Mesenteric fat pad (tissue), 1 donor: ENCODE results near the gene CD3G. TPM values are rescaled to one million over a fixed set of nuclear protein-coding genes. Genes with fewer than 3 reads are reported as not detected.
"Not testable (repeated sequence)": the region's sequence is repeated elsewhere in the genome, so short reads cannot be mapped to it uniquely, and the experiment has no call there.

Experiments
- DNase-seq: peaks from one replicate; pipeline ENCODE4 v3.0.0-alpha.2; 2020; ENCODE audit warnings: low spot score
- long read RNA-seq: library from polyadenylated mRNA; unstranded; transcript quantifications from one replicate; pipeline ENCODE4 v2.0.0, GENCODE V29; 2020
- total RNA-seq: library from RNA; stranded (reverse); fragmentation: NEBNext Ultra II Directional; extraction: Animal tissue kit (Norgen Biotek cat#: 25700); gene quantifications from one replicate; pipeline ENCODE4 v1.2.1, GENCODE V29; 2021
- donor health status: DM: yes; HTN: yes; CAD: no.

Gene CD3G
- 1.1 TPM for total RNA-seq
- long read RNA-seq, result 0 reads

DNA sequence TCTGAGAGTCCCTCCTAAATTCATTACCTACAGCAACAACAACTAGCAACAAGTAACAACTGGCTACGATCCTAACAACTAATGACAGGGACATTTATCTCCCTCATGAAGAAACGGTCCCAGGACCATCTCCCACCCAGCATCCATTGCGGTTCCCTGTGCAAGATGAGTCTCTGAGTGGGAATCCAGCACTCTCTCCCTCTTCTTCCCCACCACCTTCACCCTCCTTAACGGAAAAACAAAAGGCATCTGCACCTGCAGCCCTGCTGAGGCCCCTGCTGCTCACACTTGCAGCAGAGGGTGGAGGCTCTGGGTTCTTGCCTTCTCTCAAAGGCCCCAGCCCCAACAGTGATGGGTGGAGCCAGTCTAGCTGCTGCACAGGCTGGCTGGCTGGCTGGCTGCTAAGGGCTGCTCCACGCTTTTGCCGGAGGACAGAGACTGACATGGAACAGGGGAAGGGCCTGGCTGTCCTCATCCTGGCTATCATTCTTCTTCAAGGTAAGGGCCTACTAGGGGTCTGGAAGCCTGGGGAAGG is at the start of gene CD3G:
TSS of gene CD3G (plus strand) at position 364 of the 535 bp plus-strand sequence. CDS start at position 444, 80 bp downstream.
- DNase-seq, result no peak

DNA sequence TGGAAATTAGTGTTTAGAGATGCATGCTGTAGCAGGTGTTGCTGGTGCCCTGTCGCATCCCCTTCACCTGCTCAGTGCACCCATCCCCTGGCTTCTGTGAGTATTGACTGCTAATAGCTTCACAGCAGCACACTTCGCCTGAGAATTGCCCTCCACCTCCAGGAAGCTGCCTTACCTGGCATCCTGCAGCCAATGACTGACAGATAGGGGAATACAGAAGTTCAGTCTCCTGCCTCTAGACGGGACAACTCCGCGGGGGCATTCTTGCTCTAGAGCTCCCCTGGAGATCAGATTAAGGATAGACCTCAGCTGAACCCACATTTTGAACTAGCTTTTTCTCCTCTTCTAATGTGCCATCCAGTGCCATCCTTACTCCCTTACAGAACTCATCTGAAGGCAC is 48.9 kb upstream of the CD3G start:
- DNase-seq, result no peak

DNA sequence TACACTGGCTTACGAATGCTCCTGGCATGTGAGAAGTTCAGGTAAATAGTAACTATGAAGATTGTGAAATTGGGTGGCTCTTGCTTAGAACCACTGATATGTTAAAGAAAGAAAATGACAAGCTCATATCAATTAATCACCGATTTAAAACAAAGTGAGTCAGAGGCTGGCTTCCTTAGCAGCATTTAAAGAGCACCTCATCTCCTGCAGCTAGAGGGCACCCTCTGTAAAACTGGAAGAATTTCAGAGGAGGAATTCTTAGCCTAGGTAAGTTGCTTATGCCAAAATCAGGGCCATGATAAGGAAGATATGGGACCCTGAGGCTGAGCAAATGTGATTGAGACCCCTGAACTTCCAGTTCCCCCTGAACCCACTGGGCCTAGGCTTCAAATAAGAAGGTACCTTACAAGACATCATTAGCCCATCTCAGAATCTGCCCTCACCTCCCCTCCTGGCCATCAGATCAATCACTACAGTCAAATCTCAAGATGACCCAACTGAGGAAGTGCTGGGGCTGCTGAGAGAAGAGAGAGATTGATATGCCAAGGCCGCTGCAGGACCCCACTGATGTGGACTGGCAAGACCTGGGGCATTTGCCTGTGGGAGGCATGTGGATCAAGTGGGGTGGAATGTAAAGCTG is 48.2 kb upstream of the CD3G start:
- DNase-seq, result no peak

DNA sequence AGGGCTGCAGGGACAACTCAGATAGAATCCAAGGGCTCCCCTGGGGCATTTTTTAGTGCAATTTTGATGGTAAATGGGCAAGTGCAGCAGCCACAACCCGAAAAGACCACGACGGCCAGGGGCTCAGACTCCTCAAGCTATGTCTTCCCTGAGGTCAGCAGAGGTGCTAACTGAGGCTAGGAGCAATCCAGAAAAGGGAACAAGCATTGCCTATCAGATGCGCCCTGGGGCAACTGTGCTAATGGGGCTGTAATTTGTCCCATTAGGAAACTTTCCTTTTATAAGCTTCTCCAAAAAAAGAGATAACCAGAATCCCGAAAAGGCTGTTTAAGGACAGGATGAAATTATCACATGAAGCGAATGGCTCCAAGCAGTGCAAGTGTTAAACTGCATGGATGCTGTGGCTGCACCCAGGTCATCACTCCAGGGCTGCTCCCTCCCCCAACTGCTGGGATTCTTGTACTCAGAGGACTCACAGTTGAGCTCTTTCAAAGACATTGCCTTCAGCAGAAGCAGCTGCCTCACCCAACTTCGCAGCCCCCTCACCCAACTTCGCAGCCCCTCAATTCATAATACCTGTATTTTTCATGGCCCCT is 42.4 kb upstream of the CD3G start:
- DNase-seq, result no peak

DNA sequence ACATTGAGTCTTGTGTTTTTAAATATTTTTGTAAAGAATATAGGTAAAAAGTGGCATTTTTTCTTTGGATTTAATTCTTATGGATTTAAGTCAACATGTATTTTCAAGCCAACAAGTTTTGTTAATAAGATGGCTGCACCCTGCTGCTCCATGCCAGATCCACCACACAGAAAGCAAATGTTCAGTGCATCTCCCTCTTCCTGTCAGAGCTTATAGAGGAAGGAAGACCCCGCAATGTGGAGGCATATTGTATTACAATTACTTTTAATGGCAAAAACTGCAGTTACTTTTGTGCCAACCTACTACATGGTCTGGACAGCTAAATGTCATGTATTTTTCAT is 39.9 kb upstream of the CD3G start:
- no peak for DNase-seq

DNA sequence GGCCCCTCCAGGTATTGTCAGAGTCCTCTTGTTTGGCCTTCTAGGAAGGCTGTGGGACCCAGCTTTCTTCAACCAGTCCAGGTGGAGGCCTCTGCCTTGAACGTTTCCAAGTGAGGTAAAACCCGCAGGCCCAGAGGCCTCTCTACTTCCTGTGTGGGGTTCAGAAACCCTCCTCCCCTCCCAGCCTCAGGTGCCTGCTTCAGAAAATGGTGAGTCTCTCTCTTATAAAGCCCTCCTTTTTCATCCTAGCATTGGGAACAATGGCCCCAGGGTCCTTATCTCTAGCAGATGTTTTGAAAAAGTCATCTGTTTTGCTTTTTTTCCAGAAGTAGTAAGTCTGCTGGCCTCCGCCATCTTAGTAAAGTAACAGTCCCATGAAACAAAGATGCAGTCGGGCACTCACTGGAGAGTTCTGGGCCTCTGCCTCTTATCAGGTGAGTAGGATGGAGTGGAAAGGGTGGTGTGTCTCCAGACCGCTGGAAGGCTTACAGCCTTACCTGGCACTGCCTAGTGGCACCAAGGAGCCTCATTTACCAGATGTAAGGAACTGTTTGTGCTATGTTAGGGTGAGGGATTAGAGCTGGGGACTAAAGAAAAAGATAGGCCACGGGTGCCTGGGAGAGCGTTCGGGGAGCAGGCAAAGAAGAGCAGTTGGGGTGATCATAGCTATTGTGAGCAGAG is 39.4 kb upstream of the CD3G start, which contains the start of gene CD3E:
TSS of gene CD3E (plus strand) at position 163 of the 681 bp plus-strand sequence. CDS start at position 386, 223 bp downstream.
- DNase-seq, result no peak

DNA sequence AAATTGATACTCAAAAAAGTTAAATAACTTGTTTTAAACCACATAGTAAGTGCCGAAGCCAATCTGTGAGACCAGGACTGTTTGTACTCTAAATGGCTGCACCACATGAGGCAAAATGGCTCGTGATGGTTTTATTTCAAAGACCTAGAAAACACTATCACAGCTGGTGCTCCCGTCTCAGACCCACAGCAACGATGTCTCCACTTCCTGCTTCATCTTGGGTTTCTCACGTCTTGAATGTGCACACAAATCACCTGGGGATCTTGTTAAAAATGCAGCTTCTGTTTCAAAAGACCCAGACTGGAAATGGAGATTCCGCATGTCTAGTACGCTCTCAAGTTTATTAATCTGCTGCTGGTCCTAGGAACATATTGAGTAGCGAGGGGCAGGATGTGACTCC is 38.4 kb upstream of the CD3G start:
- DNase-seq, result no peak

DNA sequence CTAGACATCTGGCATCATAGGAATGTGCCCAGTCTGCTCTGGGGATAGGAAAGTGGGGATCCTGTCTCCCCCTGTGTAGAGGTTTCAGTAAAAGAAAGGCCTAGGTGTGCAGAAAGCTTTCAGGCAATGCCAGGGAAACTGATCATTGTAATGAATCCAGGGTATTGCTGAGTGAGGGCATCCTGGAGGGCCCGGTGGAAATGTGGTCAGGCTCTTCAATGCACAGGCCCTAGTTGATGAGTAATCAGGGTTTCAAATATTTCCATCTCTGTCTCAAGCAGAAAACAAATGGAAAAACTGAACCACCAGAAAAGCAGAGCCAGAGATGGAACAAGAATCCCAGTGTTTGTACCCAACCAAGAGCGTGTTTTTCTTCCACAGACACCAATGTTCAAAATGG is 37.6 kb upstream of the CD3G start:
- DNase-seq, result no peak

DNA sequence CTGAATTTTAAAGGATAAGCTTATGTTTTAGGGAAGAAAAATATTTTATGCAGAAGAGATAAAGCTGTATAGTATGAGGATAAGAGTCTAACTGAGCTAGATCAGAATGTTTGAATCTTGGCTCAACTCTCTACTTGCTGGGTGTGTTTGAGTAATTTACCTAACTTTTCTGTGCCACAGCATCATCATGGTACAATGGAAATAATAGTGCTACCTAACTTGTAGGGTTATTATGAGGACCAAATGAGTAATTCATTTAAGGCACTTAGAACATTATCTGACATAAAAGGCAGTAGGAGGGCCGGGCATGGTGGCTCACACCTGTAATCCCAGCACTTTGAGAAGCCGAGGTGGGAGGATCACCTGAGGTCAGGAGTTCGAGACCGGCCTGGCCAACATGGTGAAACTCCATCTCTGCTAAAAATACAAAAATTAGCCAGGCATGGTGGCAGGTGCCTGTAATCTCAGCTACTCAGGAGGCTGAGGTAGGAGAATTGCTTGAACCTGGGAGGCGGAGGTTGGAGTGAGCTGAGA is 35.1 kb upstream of the CD3G start:
- DNase-seq, result not testable (repeated sequence)

DNA sequence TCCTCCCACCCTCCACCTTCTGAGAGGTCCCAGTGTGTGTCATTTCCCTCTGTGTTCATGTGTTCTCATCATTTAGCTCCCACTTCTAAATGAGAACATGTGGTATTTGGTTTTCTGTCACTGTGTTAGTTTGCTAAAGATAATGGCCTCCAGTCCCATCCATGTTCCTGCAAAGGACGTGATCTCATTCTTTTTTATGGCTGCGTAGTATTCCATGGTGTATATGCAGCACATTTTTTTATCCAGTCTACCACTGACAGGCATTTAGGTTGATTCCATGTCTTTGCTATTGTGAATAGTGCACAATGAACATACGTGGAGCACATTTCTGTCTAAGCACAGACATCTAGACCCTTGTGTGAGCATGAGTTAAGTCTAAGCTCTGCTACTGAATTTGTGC is 33.9 kb upstream of the CD3G start:
- DNase-seq, result no peak

DNA sequence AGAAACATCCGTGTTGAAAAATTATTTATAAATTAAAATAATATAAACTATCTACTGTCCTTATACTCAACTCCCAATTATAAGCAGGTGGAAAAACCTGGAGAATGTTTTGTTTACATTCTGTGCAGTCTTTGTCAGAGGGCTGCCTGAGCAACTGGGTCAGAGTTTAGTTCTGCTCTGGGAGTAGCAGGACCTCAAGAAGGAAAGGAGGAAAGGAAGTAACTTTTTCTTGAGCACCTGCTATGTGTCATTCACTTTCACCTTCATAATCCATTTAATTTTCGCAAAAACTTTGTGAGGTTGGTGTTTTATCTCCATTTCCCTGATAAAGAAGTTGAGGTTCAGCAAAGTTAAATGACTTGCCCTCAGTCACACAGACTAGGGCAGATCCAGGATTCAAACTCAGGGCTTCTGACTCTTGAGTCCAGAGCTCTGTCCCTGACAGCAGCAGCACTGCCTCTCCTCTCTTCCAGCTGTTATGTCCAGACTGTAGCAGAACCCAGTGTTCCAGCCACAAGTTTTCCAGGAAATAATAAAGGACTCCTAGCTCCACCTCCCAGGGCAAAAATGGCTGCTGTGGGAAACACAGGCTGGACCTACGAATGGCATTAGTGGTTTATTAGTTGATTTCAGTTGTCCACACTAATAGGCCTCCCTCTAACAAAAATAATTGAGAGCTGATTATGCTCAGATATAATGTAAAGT is 33.2 kb upstream of the CD3G start:
- no peak for DNase-seq

DNA sequence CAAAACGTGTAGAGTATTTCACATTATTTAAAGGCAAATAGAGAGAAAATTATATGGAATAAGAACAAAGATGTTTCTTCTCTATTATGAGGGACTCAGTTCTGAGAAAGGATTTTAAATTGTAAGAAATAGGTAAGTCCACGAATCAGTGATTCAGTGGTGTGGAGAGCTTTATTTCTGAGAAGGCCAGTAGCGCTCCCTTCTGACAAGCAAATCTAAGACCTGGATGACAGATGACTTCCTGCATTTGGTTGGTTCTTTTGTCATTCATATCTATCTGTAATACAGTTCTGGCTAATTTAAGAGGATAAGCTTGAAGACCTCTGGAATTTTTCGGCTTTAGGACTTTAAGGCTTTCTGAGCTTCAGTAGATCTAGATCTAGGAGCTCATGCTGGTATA is 32.6 kb upstream of the CD3G start:
- no peak for DNase-seq

DNA sequence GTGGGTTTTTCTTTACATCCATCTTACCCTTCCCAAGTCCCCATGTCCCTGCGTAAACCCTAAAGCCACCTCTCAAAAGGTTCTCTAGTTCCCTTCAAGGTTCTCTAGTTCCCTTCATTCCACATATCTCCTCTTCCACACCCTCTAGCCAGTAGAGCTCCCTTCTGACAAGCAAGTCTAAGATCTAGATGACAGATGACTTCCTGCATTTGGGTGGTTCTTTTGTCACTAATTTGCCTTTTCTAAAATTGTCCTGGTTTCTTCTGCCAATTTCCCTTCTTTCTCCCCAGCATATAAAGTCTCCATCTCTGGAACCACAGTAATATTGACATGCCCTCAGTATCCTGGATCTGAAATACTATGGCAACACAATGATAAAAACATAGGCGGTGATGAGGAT is 31.8 kb upstream of the CD3G start:
- no peak for DNase-seq

DNA sequence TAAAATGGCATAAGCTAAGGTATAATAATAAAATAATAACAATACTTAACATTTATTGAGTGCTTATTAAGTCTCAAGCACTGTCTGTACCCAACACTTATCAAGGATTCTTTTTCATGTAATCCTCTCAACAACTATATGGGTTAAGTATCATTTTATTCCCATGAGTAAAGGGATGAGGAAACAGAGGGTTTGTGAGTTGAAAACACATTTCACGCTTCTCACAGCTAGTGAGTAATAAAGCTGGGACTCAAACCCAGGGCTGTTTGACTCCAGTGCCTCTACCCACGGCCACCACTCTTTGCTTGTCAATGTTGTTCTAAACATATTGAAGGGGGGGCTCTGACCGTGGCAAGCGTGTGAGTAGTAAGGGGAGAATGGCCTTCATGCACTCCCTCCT is 30.9 kb upstream of the CD3G start:
- DNase-seq, result no peak

DNA sequence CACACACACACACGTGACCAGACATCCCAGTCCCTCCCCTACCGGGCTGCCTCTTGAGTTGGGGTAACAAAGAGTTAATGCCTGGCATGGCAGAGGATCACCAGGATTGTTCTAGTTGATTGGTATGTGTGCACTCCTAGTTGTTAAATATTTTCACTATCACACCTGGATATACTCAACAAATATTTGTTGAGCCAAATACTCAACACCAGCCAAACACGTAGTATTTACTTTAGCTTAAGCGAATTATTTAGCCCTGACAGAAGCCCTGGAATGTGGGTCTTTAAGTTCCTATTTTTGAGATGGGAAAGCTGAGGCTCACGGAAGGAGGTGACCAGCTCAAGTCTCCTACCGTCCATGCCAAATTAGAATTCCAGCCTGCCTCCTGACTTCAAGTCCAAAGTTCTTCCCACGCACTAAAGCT is 29.1 kb upstream of the CD3G start:
- DNase-seq, result no peak

DNA sequence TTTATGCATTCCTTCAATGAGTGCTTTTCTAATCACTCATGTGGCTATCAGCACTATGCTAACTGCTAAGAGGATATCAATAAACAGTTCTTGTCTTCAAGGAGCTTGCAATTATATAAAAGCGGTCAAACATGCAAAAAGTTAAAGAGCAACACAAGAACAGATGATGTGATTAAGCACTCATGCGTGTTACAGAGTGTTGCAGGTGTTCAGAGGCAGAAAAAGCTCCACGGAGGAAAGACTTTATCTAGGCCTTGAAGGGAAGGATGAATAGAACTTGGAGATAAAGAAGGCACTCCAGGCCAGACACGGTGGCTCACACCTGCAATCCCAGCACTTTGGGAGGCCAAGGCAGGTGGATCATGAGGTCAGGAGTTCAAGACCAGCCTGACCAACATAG is 26.0 kb upstream of the CD3G start:
- no peak for DNase-seq

DNA sequence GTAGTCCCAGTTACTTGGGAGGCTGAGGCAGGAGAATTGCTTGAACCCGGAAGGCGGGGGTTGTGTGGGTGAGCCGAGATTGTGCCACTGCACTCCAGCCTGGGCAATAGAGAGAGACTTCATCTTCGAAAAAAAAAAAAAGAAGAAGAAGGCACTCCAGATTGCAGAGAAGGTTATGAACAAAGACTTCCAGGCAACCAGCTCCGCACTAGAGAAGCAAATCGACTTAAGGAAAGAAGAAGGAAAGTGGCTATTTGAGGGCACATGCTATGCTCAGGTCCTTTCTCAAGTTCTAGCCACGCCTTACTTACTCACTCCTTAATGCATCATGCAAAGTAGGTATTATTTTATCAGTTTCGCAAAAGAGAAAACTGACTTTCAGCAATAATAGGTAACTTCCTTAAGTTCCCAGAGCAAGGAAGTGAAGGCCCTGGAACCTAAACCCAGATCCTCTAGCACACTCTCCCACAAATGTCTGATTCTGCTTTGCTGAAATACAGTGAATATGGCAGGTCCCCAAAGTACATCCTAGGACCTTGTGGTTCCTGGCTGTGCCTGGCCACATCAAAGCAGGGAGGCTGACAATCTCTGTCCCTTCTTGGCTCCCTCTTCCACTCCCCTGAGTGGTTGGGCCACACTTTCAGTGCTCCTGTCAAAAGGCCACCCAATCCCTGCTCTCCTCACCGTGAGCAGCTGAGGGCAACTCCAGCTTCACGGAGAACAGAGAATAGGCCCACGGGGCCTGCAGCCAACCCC is 25.4 kb upstream of the CD3G start:
- DNase-seq, result no peak

DNA sequence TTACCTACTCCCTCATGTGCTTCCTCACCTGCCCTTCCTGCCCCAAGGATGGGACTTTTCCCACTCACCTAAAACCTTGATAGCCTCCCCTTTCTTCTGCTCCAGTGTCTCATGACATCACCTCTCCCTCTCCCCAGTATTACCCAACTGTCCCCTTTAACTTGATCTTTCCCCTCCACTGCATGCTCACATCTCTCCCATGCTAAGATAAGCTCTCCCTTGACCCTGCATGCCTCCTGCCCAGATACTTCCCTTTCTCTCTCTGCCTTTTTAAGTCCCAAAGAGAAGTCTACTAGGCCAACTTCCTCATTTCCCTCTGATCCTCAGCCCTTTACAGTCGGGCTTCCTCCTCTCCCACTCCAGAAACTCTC is 24.8 kb upstream of the CD3G start:
- no peak for DNase-seq

DNA sequence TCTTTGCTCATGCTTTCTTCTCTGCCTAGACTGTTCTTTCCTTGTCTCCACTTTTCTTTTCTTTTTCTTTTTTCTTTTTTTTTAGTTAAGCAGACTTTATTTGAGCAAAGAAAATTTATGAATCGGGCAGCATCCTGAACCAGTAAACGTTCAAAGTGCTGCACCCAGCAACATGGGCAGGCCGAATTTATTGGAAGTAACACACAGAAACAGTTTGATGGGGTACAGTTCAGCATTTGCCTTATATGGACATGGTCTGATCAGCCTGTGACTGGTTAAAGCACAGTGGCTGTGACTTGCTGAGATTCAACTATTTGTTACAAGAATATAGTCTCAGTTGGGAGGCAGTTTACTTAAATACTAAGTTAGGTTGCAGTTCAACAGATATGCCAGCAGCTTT is 23.6 kb upstream of the CD3G start:
- DNase-seq, result no peak

DNA sequence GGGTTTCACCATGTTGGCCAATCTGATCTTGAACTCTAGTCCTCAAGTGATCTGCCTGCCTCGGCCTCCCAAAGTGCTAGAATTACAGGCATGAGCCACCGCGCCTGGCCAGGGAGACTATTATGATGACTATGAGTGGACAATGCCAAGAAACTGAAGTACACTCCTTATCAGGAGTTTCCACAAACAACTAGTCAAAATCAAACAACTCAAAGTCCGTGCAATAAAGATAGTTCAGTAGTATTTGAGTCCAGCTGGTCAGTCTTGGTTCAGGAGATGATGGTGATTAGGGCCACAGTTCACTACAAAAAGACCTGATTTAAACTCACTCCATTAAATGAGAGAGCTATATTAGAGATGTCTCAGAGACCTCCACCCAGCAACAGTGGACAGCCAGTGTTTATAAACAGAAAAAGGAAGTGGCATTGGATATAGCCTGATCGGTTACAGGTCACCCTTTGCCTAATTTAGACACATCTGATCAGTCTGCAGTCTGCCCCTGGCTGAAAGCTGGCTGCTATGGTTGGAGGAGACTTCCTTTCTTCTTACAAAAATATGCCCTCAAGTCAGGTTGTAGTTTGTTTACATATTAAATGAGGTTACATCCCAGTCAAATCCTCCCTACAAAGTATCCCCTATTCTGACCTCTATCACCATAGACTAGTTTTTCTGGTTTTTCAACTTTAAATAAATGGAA is 22.6 kb upstream of the CD3G start:
- no peak for DNase-seq
